Measurements from ENCODE around the gene LSMEM2. TPM values are rescaled to one million over a fixed set of nuclear protein-coding genes. Genes with fewer than 3 reads are reported as not detected.
"Not testable (repeated sequence)": the region's sequence is repeated elsewhere in the genome, so short reads cannot be mapped to it uniquely, and the experiment has no call there.

Gene LSMEM2
- polyA plus RNA-seq, 1 experiment: not detected

- Histone ChIP-seq H3K4me3 (ENCODE audit: low read depth, low read length) (no peak overlapping the region), H3K27ac (ENCODE audit: low read depth, low read length) (no peak overlapping the region), H3K27me3 (ENCODE audit: control insufficient read depth, insufficient read depth, low read length) (no peaks in the 10 kb centered on the region), H3K9me3 (ENCODE audit: control insufficient read depth, insufficient read depth, low read length) (peaks cover 31% of the 10 kb centered on the region)
- ChIA-PET POLR2A (no interaction called here), CTCF (no interaction called here)
- TF ChIP-seq, protein P1, sequence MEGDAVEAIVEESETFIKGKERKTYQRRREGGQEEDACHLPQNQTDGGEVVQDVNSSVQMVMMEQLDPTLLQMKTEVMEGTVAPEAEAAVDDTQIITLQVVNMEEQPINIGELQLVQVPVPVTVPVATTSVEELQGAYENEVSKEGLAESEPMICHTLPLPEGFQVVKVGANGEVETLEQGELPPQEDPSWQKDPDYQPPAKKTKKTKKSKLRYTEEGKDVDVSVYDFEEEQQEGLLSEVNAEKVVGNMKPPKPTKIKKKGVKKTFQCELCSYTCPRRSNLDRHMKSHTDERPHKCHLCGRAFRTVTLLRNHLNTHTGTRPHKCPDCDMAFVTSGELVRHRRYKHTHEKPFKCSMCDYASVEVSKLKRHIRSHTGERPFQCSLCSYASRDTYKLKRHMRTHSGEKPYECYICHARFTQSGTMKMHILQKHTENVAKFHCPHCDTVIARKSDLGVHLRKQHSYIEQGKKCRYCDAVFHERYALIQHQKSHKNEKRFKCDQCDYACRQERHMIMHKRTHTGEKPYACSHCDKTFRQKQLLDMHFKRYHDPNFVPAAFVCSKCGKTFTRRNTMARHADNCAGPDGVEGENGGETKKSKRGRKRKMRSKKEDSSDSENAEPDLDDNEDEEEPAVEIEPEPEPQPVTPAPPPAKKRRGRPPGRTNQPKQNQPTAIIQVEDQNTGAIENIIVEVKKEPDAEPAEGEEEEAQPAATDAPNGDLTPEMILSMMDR (IDR thresholded peaks at IDR 0.05; ENCODE audit: low read depth, low read length): no peak
- DNase-seq (ENCODE audit: low read depth, low spot score): no peak
Observed at GRCh38 chr3:50304601-50305000, 25.7 kb downstream of the LSMEM2 start.

DNA sequence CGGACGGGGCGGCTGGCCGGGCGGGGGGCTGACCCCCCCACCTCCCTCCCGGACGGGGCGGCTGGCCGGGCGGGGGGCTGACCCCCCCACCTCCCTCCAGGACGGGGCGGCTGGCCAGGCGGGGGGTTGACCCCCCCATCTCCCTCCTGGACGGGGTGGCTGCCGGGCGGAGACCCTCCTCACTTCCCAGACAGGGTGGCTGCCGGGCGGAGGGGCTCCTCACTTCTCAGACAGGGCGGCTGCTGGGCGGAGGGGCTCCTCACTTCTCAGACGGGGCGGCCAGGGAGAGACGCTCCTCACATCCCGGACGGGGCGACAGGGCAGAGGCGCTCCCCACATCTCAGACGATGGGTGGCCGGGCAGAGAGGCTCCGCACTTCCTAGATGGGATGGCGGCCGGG lies 33.2 kb downstream of the LSMEM2 start:
- H3K9me3 ChIP-seq (ENCODE audit: control insufficient read depth, insufficient read depth, low read length): peaks cover 26% of the 10 kb centered on the region
- CTCF ChIA-PET; H3K27me3 ChIP-seq (ENCODE audit: control insufficient read depth, insufficient read depth, low read length); DNase-seq (ENCODE audit: low read depth, low spot score); H3K4me3 ChIP-seq (ENCODE audit: low read depth, low read length); H3K27ac ChIP-seq (ENCODE audit: low read depth, low read length); POLR2A ChIA-PET: not testable (repeated sequence)

DNA sequence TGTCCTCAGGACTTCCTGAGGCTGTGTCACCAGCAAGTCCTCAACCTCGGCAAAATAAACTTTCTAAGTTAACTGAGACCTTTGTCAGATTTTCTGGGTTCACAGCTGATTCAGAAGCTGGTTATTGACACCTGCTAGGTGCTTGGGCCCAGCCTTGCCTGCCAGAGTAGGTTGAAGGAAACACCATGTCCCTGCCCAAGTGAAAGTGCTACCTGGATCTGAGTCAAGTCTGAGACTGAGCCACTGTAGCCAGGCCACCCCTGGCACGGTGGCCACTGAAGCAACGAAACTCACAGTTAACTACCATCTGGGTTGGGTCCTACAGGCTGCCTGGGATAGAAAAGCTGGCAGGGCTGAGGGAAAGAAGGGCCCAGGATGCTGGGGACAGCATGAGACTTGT lies 35.5 kb downstream of the LSMEM2 start:
- TF ChIP-seq, protein P1 (IDR thresholded peaks at IDR 0.05; ENCODE audit: low read depth, low read length): no peak
- ChIA-PET POLR2A (interaction anchor here (0.8 kb wide), 1 partner anchor 14 kb away, joined by 4 read pairs; the partner anchor contains the start of gene TUSC2), CTCF (no interaction called here)
- Histone ChIP-seq H3K4me3 (ENCODE audit: low read depth, low read length) (no peak overlapping the region), H3K27ac (ENCODE audit: low read depth, low read length) (no peak overlapping the region), H3K9me3 (ENCODE audit: control insufficient read depth, insufficient read depth, low read length) (peaks cover 3% of the 10 kb centered on the region), H3K27me3 (ENCODE audit: control insufficient read depth, insufficient read depth, low read length) (no peaks in the 10 kb centered on the region)
- DNase-seq (ENCODE audit: low read depth, low spot score): no peak

- CTCF ChIA-PET: interaction anchor here (0.7 kb wide), 1 partner anchor 10 kb away, joined by 5 read pairs; no protein-coding TSS in a partner anchor
Observed at GRCh38 chr3:50314816-50315215, 35.9 kb downstream of the LSMEM2 start.

GRCh38 chr3:50316657-50317242 lies 37.9 kb downstream of the LSMEM2 start:
- no peaks in the 10 kb centered on the region; the same call in 1 of the 2 replicates for H3K9me3 ChIP-seq (ENCODE audit: control insufficient read depth, insufficient read depth, low read length)
- no peak overlapping the region for H3K27ac ChIP-seq (ENCODE audit: low read depth, low read length)
- TF ChIP-seq, protein P1 (IDR thresholded peaks at IDR 0.05; ENCODE audit: low read depth, low read length): no peak
- no peaks in the 10 kb centered on the region for H3K27me3 ChIP-seq (ENCODE audit: control insufficient read depth, insufficient read depth, low read length)
- ChIA-PET CTCF (no interaction called here), POLR2A (no interaction called here)
- DNase-seq (ENCODE audit: low read depth, low spot score): no peak
- no peak overlapping the region for H3K4me3 ChIP-seq (ENCODE audit: low read depth, low read length)

More at GRCh38 chr3:50314816-50315215, 35.9 kb downstream of the LSMEM2 start:
- H3K9me3 ChIP-seq (ENCODE audit: control insufficient read depth, insufficient read depth, low read length): no peaks in the 10 kb centered on the region; the same call in 1 of the 2 replicates
- no peaks in the 10 kb centered on the region for H3K27me3 ChIP-seq (ENCODE audit: control insufficient read depth, insufficient read depth, low read length)
- no peak for DNase-seq (ENCODE audit: low read depth, low spot score)
- POLR2A ChIA-PET: interaction anchor here (0.8 to 0.9 kb wide), 2 partner anchors 13 to 15 kb away, joined by 4 read pairs; partner anchors contain the start of genes HYAL3, NAA80 and TUSC2
- TF ChIP-seq, protein P1 (IDR thresholded peaks at IDR 0.05; ENCODE audit: low read depth, low read length): no peak
- no peak overlapping the region for H3K27ac ChIP-seq (ENCODE audit: low read depth, low read length)
- H3K4me3 ChIP-seq (ENCODE audit: low read depth, low read length): no peak overlapping the region

All from AG04450 (cell line).